ENCODE results near the gene LCE3C. TPM values are rescaled to one million over a fixed set of nuclear protein-coding genes. Genes with fewer than 3 reads are reported as not detected.

Gene LCE3C
- polyA plus RNA-seq, 1 of the 3 experiments (the other 2 are of a cell fraction), result not detected

- H3K36me3 ChIP-seq (replicated peaks in 1 of 2; ENCODE audit: control insufficient read depth in 1 of 2, insufficient read depth in 2 of 2, low read length in 1 of 2), result no peaks in the 10 kb centered on the region
- H3K27ac ChIP-seq (ENCODE audit: low read depth in 2 of 2, low read length in 1 of 2), result no peak overlapping the region
- ChIA-PET POLR2A (no interaction called here), CTCF (interaction anchor here (1.2 kb wide), 1 partner anchor 32 kb away, joined by 3 read pairs; no protein-coding TSS in a partner anchor)
- H3K4me1 ChIP-seq (ENCODE audit: control insufficient read depth in 1 of 2, insufficient read depth in 2 of 2, low read depth in 1 of 2, low read length in 1 of 2), result no peaks in the 10 kb centered on the region
- H3K9ac ChIP-seq, result no peak overlapping the region
- H3F3A ChIP-seq (replicated peaks; ENCODE audit: insufficient read depth), result no peaks in the 10 kb centered on the region
- no peak for TF ChIP-seq NFIC (IDR thresholded peaks at IDR 0.05; ENCODE audit: borderline replicate concordance)
- no peak for TF ChIP-seq SIN3A (IDR thresholded peaks at IDR 0.05; ENCODE audit: borderline replicate concordance, low read depth, low read length)
- TF ChIP-seq ELF1 (IDR thresholded peaks at IDR 0.05), result no peak
- TF ChIP-seq RAD21 (IDR thresholded peaks at IDR 0.05; ENCODE audit: low read length), result no peak
- no peak for TF ChIP-seq USF2 (IDR thresholded peaks at IDR 0.05; ENCODE audit: borderline replicate concordance, low read depth, low read length)
- TF ChIP-seq CTCF (IDR thresholded peaks at IDR 0.05), result no peak
- TF ChIP-seq CHD2 (IDR thresholded peaks at IDR 0.05; ENCODE audit: low read length, partially characterized antibody), result no peak
- H3K4me3 ChIP-seq (ENCODE audit: low read depth in 2 of 2, low read length in 1 of 2), result no peak overlapping the region
- no peaks in the 10 kb centered on the region for H3K27me3 ChIP-seq (ENCODE audit: insufficient read depth)
- H3K9me2 ChIP-seq, result no peaks in the 10 kb centered on the region
- no peak for DNase-seq
- no peaks in the 10 kb centered on the region for H4K20me1 ChIP-seq (ENCODE audit: insufficient read depth)
- H3K9me3 ChIP-seq, result no peaks in the 10 kb centered on the region
- H2AFZ ChIP-seq (ENCODE audit: low read depth), result no peak overlapping the region
- WGBS (ENCODE audit: low lambda C conversion rate), result 6% methylated on average over 2 of the region's 2 CpGs
- no peak overlapping the region for H3K4me2 ChIP-seq
- H3K79me2 ChIP-seq (ENCODE audit: insufficient read depth), result no peaks in the 10 kb centered on the region
These were observed 34.9 kb upstream of the LCE3C start for GRCh38 chr1:152565115-152565514.

GRCh38 chr1:152565535-152566215 lies 34.4 kb upstream of the LCE3C start:
- TF ChIP-seq ZBTB33 (IDR thresholded peaks at IDR 0.05; ENCODE audit: borderline replicate concordance, low read depth), result no peak
- TF ChIP-seq CTCF (IDR thresholded peaks at IDR 0.05), result no peak
- TF ChIP-seq RFX5 (IDR thresholded peaks at IDR 0.05; ENCODE audit: low read length), result no peak
- TF ChIP-seq POLR2AphosphoS5 (IDR thresholded peaks at IDR 0.05; ENCODE audit: low read depth, low read length), result no peak
- TF ChIP-seq IRF3 (IDR thresholded peaks at IDR 0.05; ENCODE audit: low read depth, low read length), result no peak
- no peak for TF ChIP-seq YY1 (IDR thresholded peaks at IDR 0.05; ENCODE audit: low read depth)
- TF ChIP-seq NFIC (IDR thresholded peaks at IDR 0.05; ENCODE audit: borderline replicate concordance), result no peak
- no peak for TF ChIP-seq RXRA (IDR thresholded peaks at IDR 0.05; ENCODE audit: borderline replicate concordance, low read depth)
- TF ChIP-seq NRF1 (IDR thresholded peaks at IDR 0.05; ENCODE audit: low read depth, low read length), result no peak
- TF ChIP-seq GATA2 (CRISPR knock-in tag; IDR thresholded peaks at IDR 0.05), result no peak
- Histone ChIP-seq H3K4me3 (ENCODE audit: low read depth in 2 of 2, low read length in 1 of 2) (no peak overlapping the region), H3K4me2 (no peak overlapping the region), H3K9me2 (no peaks in the 10 kb centered on the region), H3K27ac (ENCODE audit: low read depth in 2 of 2, low read length in 1 of 2) (no peak overlapping the region), H3K4me1 (ENCODE audit: control insufficient read depth in 1 of 2, insufficient read depth in 2 of 2, low read depth in 1 of 2, low read length in 1 of 2) (no peaks in the 10 kb centered on the region), H3F3A (replicated peaks; ENCODE audit: insufficient read depth) (no peaks in the 10 kb centered on the region), H3K79me2 (ENCODE audit: insufficient read depth) (no peaks in the 10 kb centered on the region), H2AFZ (ENCODE audit: low read depth) (no peak overlapping the region), H3K9ac (no peak overlapping the region), H3K36me3 (replicated peaks in 1 of 2; ENCODE audit: control insufficient read depth in 1 of 2, insufficient read depth in 2 of 2, low read length in 1 of 2) (no peaks in the 10 kb centered on the region), H3K27me3 (ENCODE audit: insufficient read depth) (no peaks in the 10 kb centered on the region), H4K20me1 (ENCODE audit: insufficient read depth) (no peaks in the 10 kb centered on the region), H3K9me3 (no peaks in the 10 kb centered on the region)
- POLR2A ChIA-PET, result no interaction called here
- 3% methylated on average over 6 of the region's 14 CpGs for WGBS (ENCODE audit: low lambda C conversion rate)
- CTCF ChIA-PET, result no interaction called here
- DNase-seq, result no peak
